ENCODE measurements around the gene NDUFB11.

DNA sequence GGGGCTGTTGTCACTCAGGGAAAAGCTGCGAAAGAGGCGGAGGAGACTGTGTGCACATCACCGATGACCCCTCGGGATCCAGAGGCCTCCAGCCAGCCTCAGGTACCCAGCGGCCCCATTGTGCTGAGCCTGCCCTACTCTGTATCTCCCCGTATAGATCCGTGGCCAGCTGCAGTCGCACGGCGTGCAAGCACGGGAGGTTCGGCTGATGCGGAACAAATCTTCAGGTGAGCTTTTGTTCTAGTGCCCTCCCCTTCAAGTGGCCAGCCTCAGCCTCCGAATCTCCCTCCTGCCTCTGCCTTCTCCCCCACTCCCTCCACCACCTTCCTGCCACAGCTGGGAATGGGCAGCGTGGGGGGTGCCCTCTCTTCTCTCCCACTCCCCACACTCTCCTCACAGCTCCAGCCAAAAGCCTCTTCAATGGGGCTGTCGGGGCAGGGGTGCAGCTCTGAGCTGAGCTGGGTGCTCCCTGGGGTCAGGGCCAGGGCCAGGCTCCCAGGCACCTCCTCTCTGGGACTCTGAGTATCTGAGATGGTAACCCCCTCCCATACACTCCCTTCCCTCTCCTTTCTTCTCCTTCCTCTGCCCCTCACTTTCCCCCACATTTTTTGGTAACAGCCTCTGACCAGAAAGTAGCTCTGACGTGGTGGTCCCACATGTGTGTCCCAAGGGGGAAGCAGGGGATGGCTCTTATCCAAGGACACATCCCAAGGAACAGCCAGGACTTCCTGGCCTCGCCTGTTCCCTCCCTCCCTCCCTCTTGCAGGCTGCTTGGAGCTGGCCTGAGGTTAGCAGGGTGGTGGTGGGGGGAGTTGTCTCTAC lies 28.7 kb upstream of the NDUFB11 start:
- TF ChIP-seq CTCF (IDR thresholded peaks at IDR 0.05 in 4 of 5, conservative IDR thresholded peaks at IDR 0.05 in 1 of 5) (no peak), POLR2A (IDR thresholded peaks at IDR 0.05) (no peak)
